Epidermal melanocyte (primary cell): ENCODE results near the gene SPTB.

ENCODE experiments used
- DNase-seq: peaks from one replicate; pipeline ENCODE4 v3.0.0; 2011; ENCODE audit warnings: low spot score; ENCODE audit not compliant: insufficient read length

SPTB gene

DNA sequence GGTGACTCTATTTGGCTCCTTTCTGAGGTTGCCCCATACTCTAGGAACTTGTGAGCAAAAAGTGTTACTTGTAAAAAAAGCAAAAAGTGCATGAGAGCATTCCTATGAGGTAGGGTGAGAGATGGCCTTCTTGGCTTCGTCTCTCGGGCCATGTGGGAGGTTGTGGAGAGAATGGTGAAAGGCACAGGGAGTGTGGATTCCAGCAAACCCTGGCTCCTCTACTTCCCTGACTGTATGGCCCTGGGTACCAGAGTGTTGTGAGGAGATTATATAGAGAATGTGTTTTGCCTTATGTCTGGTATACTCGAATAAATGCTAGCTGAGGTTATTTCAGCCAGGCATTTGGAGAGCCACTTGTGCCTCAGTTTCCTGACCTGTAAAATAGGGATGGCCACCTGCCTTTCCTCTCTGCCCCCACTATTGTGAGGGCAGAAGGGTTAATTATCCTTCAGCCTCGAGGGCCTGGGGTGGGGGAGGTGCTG is 164.5 kb downstream of the SPTB start:
- DNase-seq = no peak

DNA sequence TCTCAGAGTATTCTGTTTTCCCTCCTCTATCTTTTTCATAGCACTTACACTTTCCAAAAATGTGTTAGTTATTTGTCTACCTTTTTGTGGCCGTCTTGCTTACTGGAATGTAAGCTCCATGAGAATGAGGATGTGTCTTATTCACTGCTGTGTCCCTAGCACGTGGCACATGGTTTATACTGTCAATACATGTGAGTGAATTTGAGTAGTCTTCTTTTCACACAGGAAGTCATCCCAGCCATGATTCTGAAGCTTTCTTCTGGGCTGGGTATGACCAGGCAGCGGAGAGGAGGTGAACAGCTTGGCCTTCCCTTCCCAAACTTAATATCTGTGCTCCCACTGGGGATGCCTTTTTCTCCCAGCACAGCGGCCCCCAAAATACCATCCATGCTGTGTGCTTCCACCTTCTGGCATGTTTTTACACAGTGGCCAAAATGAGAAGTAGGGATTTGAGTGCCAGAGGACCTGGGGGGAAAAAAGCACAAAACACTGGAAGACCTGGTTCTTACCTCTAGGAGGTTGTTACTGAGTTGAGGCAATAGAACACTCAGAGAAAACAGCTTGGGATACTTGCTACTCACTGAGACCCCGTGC is 165.2 kb downstream of the SPTB start:
- DNase-seq = no peak

DNA sequence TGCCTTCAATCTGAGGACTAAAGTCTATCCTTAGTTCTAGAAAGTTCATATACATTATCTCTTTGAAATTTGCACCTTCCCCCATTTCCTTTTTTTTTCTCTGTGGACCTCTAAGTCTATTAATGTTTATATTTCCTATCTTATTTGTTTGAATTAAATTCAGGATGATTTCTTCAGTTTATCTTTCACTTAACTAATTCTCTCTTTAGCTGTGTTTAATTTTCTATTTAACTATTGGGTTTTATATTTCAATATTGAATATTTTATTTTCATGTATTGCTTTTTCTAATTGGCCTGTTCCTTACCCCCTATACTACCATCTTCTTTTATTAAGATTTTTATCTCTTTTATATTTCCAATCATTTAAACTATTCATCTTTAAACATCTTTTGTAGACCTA is 166.0 kb downstream of the SPTB start:
- no peak for DNase-seq

DNA sequence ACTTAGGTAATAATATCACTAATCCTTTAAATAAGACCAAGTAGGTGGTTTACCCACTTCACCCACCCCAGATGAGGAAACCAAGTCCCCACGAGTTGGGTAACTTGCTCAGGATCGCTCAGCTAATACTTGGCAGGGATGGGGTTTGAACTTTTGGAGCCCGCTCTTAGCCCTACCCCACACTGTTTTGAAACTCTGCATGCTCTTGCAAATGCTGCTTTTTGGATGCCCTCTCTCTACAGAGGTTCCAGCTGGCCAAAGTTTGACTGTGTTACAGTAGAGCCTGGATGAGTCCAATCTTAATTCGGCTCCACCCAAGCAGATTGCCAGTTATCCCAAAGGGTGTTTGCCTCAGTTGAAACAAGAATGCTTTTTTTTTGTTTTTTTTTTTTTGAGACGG is 168.7 kb downstream of the SPTB start:
- DNase-seq = no peak

DNA sequence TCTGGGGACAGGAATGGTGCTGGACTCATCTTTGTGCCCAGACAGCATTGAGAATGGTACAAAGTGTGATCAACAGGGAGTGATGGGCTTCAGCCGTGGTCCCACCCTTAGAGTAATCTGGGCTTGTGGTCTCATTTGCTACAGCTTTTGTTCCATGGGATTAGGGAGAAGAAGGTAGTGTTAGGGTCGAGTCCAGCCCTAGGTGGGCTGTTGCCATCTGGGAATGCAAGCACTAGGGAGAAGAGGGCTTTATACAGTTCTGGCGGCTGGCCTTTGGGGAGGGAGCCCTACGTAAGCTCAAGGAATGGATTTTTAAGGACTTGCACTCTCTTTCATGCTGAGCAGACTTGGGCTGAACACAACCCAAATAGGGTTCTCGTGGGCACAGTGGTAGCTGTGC is 170.6 kb downstream of the SPTB start:
- no peak for DNase-seq

DNA sequence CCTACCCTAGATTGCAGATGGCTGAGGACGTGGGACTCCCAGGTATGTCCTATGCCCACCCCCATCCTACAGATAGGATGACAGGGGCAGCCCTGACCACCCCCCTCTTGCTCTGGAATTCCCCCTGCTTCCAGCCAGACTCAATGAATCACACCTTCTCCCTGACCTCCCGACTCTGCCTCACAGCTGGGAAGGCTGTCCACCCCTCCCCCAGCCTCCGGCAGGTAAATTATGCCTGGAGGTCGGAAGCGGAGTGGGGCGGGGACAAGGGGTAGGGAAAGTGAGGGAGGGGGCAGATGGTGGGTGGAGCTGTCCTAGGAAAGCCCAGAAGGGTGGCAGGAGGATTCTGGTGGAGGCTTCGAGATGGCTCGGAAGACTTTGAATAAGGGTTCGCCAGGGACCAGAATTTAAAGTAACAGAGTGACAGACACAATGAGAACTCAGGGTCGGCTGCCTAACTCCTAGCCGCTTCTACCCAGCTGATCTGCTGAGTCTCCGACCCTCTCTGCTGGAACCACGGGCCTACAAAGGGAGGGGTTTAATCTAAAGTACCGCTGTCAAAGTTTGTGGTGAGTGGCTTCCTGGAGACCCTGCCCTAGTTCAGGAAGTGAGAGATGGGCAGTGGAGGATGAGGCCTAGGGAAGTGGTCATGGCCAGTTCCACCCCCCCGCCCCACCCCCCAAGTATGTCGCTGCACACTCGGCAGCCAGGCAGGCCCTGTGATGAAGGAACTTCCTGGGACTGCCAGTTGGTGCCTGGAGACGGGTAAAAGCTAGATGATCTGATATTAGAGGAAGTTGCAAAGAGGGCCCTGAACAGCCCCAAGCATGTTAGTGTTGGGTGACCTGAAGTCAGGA is 171.3 kb downstream of the SPTB start:
- DNase-seq = no peak

DNA sequence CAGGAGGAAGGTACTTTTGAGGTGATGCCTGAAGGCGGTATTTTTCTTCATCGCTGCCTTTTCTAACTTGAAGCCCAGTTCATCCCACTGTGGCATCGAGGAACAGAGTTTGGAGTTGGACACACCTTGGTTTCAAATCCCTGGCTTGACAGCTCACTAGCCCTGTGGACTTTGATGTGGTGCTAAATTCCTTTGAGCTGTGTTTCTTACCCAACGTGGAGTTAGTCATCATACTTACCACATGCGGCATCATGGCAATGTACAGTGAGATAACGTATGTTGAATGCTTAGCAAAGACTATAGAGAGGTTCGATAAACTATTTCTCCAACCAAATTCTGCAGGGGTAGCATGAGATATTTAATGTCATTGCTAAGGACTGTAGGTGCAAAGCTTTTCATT is 172.0 kb downstream of the SPTB start:
- no peak for DNase-seq

DNA sequence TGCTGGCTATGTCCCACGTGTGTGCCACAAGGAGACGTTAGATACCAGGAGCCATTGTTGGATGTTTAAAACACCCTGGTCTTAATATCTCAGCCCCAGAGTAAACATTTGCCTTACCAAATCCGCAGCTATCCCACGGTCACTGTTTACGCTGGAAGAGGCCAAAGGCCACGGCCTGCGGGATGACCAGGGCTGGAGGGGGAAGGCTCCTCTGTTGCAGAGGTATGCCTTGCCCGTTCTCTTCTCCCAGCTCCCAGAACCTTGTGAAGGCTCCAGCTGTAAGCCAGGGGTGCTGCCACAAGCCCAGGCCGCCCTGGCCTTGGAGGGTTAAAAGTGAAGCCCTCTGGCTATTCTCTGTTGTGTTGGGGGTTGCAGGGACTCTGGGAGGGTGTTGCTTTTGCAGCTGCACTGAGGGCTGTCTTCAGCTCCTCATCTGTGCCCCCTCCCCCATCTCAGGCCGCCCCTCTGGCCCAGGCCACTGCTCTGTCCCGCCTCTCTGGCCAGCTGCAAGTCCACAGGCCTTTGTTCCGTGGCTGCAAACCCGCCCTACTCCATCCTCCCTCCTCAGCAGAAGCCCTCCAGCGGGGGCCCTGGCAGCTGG is 173.0 kb downstream of the SPTB start:
- DNase-seq = no peak

DNA sequence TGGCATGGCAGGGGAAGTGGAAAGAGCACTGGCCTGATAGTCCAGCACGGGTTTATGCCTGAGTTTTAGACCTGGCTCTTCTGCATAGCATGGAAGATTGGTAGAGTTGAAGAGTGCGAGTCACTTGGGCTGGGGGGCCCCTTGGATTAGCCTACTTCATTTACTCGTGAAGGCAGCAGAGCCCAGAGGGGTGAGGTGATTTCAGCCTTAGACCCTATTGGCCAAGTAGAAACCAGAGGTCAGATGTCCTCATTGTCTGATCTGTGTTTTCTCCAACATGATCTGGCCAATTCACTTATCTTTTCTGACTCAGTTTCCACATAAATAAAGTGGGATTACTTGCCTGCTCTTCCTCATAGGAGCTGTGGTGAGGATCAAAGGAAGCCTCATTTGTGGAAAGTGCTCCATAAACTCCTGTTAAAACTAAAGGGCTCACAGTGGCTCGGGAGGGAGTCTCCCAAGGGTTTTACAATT is 173.6 kb downstream of the SPTB start:
- no peak for DNase-seq

DNA sequence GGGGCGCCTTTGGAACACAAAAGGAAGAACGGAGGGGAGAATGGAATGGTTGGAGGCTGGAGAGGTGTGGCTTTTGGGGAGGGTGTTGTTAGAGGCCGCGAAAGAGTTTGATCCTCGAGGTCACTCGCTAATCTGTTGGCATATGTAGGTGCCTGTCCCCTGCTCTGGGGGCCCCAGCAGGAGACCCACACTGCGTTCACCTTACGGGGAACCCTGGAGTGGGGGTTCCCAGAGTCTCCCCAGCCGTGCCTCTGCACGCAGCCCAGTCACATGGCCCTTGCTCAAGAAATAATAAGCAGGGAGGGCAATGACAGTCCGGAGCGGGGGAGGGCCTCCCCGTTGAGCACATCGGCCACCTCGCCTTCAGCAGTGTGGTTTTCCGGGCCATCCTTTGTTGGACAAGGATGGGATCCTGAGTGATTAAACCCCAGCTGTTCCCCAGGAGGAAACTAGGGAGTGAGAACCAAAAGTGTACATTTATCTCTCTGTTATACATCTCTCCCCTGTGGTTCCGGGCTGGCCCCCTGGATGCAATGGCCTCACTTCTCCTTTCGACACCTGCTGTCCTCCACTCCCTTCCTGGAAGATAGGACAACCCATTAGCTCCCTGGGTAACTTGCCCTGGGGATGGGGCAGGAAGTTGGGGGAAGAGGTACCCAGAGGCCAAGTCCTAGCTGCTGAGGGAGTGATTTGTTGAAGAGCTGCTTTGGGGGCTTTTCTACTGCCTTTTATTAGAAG is 174.2 kb downstream of the SPTB start:
- no peak for DNase-seq

DNA sequence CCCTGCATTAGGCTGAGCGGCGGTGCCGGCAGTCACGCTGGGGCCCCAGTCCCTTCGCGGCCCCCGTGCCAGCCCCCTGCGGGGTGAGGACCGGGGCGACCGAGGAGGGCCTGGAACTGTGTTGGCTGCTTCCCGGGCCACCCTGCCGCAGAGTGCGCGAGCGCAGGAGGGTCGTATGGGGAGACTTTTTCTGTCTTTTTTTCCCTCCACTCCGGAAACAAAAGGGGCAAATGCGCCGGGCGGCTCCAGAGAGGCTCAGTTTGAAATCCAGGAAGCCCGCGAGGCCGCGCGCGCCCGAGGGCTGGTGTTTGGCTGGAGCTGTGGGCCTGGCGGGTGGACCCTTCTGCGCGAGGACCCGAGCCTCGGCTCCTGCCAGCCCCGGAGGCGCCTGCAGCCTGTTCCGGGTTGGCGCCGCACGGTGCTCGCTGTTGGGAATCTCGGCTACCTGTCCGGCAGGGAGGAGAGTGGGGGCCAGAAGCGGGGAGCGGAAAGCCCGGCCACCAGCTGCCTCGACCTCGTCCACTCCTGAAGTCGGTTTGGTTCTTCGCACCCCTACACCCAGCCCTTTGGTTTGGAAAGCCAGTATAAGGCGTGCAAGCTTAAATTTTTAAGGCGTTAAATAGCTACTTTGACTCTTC is 174.8 kb downstream of the SPTB start:
- DNase-seq = no peak

DNA sequence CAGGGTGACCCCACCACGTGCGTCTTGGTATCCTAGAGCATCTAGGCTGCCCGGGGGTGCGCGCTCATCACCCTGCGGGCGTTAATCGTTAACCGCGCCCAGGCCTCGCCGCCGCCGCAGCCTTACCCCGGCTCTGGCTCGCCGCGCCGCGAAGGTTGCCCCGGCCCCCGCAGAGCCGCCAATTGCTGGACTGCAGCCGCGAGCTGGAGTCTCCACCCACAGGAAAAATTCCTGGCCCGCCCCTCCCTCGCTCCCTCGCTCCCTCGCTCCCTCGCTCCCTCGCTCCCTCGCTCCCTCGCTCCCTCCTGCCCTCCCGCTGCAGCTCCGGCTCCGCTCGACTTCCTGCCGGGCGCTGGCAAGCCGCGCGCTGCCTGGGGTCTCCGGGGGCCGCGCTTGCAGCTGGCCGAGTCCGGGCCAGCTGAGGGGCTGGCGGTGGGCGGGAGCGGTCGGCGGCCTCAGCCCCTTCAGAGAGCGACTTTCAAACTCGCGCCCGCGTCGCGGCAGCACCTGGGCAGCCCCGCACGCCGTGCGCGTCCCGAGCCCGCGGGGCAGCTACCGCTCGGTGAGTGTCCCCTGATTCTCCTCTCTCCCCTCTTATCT is 175.5 kb downstream of the SPTB start, which contains the start of gene PLEKHG3:
PLEKHG3 (plus strand) TSS at position 282 of the 600 bp plus-strand sequence. CDS start 23,208 bp downstream, outside the sequence.
- DNase-seq = peak; percentile 78

DNA sequence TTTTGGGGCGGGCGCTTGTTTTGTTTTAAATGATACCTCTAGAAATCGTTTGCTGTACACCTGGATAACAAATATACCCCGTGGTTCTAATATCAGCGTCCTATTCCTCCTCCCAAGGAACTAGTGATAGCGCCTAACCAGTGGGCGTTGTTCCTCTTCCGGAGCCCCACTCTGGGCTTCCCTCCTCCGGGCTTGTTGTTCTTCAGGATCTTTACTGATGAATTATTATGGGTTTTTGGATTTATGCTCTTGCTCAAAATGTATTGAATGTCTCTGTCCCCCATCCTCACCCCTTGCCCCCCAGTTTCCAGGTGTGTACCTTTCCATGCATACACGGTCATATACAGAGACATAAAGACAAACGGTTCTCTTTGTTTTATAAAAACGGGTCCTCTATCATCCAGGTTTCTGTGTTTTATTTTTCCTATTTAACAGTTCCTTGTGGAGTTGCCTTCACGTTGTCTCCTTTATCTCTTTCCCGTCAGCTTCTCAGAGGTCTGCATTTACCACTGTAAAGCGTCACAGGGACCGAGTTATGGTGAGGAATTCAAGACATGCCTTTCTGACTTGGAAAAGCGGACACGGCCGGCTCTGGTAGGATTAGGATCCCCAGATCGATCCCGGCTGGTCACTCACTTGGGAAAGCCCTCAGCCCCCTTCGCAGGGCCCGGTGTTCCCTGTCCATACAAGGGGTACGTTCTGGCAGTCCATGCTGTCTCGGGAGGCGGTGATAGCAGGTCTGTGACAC is 176.1 kb downstream of the SPTB start:
- no peak for DNase-seq

DNA sequence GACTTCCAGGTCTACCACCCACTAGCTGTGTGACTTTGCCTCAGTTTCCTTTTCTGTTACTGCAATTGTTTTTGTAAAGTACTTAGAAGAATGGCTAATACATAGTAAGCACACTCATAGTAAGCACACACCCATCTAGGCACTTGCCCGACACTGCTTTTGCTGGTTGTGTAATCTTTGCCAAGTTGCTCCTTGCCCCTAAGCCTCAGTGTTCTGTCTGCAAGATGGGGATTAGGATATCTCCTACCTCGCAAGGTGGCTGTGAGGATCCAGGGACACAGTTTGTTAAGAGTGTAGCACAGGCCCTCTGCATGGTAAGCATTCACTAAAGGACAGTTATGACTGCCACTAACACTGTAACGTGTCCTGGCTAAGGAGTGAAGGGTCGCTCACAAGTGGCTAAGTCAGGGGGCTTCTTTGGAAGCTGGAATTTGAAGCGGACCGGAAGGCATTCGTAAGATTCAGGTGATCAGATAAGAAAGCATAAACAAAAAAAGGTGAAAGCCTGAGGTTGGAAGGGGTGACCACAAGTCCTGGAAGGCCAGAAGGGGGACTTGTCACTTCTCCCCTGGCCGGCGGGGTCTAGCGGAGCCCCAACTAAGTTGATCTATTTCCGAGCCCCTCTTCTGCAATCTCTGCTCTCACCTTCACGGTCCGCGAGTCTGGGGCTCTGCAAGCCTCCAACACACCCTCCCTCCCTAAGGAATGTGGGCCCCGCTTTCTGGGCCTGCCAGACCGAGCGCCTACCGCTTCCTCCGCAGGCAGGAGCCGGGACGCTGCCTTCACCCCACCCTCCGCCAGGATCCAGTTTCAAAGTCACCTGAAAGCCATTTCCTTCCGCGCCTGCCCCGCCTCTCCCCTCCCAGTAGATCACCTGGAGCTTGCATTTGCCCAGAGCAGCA is 177.0 kb downstream of the SPTB start:
- DNase-seq = no peak

DNA sequence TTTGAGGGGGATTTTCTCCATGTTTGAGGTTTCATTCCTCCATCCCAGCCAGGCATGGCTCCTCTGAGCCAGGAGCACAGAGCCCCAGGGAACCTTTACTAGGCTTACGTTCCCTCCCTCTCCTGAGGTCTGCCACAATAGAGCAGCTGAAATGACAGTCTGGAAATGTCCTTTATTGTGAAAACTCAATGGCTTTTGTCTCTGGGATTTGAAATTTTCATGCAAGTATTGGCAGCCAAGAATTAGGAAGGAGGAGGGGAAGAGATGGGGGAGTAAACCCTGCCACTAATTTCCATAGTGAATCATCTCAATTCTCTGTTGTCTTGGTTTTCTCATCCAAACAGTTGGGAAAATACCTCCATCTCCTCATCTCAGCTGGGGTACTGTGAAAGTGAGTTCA is 178.0 kb downstream of the SPTB start:
- DNase-seq = no peak

DNA sequence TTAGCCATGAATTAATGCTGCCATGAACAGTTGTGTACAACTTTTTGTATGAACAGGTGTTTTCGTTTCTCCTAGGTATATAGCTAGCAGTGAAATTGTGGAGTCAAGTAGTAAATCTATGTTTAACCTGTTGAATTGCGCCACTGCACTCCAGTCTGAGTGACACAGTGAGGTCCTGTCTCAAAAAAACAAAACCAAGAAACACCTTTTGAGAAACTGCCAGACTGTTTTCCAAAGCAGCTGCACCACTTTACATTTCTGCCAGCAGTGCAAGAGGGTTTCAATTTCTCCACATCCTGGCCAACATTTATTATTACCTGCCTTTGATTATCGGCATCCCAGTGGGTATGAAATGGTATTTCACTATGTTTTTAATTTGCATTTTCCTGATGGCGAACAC is 178.8 kb downstream of the SPTB start:
- no peak for DNase-seq

DNA sequence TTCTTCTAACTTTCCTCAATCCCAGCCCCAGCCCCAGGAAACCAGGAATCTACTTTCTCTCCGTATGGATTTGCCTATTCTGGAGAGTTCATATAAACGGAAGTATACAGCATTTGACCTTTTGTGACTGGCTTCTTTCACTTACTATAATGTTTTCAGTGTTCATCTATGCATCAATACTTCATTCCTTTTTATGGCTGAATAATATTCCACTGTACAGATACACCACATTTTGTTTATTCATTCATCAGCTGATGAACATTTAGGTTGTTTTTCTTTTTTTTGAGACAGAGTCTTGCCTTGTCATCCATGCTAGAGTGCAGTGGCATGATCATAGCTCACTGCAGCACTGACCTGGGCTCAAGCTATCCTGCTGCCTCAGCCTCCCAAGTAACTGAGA is 179.4 kb downstream of the SPTB start:
- DNase-seq = no peak

DNA sequence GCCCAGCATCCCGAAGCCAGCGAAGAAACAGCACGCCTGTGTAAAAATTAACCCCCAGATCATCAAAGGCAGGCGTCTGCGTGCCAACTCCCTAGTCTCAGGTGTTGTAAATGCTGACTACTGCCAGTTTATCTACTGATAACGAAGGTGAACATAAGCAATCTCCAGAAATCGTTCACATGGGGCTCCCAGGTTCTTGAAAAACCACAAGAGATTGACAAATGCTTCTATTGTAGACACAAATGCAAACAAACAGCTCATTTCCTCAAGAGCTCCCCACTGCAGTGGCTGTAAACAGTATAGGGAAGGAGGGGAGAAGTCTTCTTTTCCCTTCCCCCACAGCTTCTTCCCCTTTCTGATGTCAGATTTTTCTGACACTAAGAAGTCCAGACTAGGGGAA is 180.8 kb downstream of the SPTB start:
- DNase-seq = no peak

DNA sequence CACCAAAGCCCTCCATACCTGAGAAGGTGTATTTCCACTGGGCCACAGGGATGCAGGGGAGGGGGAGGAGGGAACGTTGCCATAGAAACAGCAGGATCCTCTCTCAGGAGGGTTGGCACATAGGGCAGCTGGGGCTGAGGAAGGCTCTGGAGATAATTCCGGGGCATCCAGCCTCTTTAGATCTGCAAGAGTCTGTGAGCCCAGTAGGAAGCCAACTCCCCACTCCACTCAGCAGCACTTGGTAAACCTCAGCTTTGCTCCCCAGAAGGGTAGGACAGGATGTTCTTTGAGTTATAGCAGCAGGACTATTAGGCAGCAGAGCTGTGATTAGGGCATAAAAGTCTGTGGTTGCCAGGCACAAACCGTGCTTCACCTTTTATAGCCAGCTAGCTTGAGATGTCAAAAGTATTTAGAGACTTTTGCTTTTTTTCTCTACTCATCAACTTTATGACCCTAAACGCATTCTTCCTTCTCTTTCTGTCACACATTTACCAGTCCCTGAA is 183.3 kb downstream of the SPTB start:
- DNase-seq = no peak
